Tibial nerve (tissue), 3 donors: ENCODE measurements around the gene OTUD7B.

Source experiments
- POLR2A ChIP-seq, 2 donors: fragments of 450-650 bp; IDR thresholded peaks; one replicate each; pipeline ENCODE4 v1.6.1; 2017; ENCODE audit warnings: antibody characterized with exemption in 2 of 2, mild to moderate bottlenecking in 2 of 2, moderate library complexity in 2 of 2
- TF ChIP-seq, protein P1 (sequence below), 5 experiments: fragments of 200-600 bp in 3 of 5; fragments of 450-650 bp in 2 of 5; sonication (generic) in 3 of 5; IDR thresholded peaks; one replicate each; pipeline ENCODE4 v1.5.1; 2016 to 2019; ENCODE audit warnings: antibody characterized with exemption in 5 of 5, mild to moderate bottlenecking in 3 of 5, moderate library complexity in 2 of 5

DNA sequence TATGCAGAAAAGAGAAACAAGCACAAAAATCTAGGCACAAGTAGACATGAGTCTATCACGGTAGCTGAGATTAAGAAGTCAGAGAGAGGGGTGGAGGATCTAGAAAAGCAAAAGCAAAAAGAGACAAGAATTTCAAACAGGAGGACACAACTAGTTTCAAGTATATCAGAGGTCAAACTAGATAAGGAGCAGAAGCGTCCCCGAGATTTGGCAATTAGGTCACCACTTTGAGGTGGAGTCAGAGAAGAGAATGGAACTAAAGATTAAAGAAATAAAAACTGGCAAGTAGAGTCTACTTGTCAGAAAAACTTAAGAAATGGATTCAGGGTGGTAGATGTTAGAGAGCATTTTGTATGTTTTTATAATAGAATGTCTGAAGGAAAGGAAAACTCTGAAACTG lies 85.2 kb downstream of the OTUD7B start:
- TF ChIP-seq, protein P1, sequence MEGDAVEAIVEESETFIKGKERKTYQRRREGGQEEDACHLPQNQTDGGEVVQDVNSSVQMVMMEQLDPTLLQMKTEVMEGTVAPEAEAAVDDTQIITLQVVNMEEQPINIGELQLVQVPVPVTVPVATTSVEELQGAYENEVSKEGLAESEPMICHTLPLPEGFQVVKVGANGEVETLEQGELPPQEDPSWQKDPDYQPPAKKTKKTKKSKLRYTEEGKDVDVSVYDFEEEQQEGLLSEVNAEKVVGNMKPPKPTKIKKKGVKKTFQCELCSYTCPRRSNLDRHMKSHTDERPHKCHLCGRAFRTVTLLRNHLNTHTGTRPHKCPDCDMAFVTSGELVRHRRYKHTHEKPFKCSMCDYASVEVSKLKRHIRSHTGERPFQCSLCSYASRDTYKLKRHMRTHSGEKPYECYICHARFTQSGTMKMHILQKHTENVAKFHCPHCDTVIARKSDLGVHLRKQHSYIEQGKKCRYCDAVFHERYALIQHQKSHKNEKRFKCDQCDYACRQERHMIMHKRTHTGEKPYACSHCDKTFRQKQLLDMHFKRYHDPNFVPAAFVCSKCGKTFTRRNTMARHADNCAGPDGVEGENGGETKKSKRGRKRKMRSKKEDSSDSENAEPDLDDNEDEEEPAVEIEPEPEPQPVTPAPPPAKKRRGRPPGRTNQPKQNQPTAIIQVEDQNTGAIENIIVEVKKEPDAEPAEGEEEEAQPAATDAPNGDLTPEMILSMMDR (IDR thresholded peaks at IDR 0.05), result no peak
- no peak for TF ChIP-seq POLR2A (IDR thresholded peaks at IDR 0.05)
